SW 1271 (cell line): ENCODE measurements around the gene PTGIR.

Experiments used
- DNase-seq, 2 experiments: peaks; one replicate each; lab custom pipeline; 2025; lab: John Stamatoyannopoulos, UW

Gene PTGIR

DNA sequence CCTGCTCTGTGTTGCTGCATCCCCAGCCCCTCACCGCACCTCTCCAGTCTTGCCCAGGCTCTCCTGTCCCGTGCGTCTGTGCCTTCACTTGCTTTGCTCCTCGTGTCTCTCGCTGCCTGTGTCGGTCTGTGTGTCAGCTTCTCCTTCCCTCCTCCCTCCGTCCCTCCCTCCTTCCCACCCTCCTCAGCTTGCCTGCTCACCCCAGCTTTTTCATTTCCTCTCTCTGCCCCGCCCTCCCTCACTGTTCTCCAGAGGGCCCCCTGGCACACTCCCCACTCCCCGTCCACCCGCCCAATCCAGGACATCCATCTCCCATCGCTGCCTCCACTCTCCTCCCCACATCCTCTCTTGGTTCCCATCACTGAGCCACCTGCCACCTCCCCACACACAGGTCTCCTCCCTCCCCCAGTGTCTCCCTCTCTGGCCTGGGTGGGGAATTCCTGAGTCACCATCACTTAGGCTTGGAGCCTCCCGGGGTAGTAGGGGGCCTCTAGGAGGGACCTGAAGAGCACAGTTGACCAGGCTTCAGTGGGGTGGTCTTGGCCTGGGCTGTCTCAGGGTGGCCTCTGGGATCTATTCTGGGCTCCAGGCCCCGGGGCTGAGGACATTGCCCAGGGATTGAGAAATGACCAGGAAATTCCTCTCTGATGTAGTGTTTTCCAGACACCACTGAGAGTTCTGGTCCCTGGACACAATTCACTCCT lies at the start of gene PTGIR:
PTGIR (minus strand) TSS at position 132 of the 704 bp plus-strand sequence. CDS start 864 bp downstream, outside the sequence.
- DNase-seq: peak in 1 of 2 experiments; percentile 26

DNA sequence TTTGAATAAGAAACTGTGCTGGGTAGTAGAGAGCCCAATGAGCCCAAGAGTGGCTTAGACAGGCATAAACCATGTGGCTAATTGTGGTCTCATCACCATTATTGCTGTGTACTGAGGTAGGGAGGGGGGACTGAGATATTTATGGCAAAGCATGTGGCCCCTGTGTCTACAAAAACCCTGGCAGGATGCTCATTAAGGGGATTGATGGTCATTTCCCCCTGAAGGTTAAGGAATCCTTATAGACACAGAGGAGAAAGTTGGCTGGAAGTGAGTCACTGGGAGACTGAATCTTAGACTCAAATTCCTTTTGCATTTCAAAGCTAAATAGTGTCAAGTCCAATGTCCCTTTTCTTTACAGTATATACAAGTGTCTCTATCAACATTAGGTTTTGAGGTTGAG lies 45.9 kb upstream of the PTGIR start:
- peak in 1 of 2 experiments; percentile 12 for DNase-seq

- no peak for DNase-seq
Measured at GRCh38 chr19:46668662-46669061, 43.8 kb upstream of the PTGIR start.

DNA sequence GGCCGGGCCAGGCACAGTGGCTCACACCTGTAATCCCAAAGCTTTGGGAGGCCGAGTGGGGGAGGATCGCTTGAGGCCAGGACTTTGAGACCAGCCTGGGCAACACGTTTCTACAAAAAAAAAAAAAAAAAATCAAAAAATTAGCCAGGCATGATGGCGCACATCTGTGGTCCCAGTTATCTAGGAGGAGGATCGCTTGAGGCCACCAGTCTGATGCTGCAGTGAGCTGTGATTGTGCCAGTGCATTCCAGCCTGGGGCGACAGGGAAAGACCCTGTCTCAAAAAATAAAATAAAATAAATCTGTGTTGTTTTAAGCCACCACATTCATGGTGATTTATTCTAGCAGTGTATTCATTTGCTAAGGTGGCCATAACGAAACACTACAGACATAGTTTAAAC lies 40.2 kb upstream of the PTGIR start:
- DNase-seq: no peak

DNA sequence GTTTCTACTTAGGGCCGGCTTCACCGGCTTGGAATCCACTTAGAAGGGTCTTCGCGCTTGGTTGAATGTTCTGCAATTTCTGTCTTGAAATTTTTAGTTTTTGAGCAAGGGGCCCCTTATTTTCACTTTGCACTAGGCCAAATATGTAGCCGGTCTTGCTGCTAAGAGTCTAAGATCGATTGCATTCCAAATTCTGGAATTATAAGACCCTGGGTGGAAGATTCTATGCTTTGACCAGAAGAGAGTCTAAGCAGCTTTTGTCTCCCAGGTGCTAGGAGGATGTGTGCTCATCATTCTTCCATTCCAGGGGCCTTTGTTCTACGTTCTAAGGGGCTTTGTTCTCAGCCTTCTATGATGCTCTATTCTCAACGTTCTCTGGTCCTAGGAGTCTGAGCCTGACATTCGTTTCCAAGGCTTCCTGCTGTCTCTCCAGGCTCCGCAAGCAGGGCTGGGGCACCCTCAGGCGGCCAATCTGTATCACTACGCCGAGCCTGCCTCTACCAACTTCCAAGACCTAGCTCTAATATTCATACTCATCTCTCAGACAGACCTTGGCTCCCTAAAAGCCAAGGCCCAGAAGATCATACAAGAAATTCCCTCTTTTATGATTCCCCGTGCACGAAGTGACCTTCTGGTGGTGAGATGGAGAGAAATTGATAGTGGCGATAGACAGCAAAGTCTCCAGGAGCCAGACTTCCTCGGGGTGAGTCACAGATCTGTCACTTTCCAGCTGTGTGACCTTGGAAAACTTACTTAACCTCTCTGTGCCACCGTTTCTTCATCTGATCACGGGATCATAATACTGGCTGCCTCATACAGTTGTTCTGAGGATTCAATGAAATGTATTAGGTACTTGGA lies 37.1 kb upstream of the PTGIR start:
- DNase-seq: peak; percentile 44 to 80

- DNase-seq: peak; percentile 96 to 97
Measured at GRCh38 chr19:46661020-46661731, 36.3 kb upstream of the PTGIR start, which contains the start of gene DACT3. TSS of gene DACT3 (minus strand) at chr19:46661182. CDS start at chr19:46661064, 118 bp downstream.

GRCh38 chr19:46660551-46661019 lies 35.7 kb upstream of the PTGIR start:
- DNase-seq: no peak

GRCh38 chr19:46660008-46660517 lies 35.2 kb upstream of the PTGIR start:
- DNase-seq: no peak

- DNase-seq: no peak
Measured at GRCh38 chr19:46659151-46660007, 34.5 kb upstream of the PTGIR start.

DNA sequence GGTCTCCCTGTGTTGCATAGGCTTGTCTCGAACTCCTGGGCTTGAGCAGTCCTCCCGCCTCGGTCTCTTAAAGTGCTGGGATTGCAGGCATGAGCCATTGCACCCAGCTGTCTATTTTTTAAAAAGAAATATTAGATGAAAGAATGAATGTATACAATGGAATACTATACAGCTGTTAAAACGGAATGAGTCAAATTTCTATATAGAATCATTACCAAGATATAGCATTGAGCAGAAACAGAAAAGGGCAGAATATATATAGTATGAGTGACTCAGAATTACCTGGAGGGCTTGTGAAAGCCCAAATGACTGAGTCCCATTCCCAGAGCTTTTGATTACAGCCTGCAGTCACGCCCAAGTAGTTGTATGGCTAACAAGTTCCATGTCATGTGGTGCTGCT lies 31.7 kb upstream of the PTGIR start:
- DNase-seq: no peak

DNA sequence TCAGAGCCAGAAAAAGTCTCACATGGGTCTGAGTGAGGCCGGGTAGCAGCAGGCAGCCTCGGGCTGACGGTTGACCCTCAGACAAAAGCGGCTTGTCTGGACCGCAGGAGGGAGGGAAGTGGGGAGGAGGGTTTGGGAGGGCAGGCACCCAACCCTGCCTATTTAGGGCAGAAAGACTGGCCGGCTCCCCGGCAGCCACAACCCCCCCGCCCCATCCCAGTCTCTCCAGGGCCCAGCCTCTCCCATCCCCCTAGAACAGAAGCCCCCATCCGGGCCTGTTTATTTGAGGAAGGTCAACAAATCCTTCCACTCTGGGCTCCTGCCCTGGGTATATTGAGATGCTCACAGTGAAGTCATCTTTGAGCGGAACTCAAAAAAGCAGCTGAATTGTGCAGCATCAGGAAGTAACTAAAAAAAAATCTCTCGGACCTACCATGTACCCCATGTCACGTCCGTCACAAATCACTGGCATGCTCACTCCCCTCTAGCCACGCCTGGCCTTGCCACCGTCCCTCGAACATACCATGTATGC lies 29.8 kb upstream of the PTGIR start:
- DNase-seq: no peak

DNA sequence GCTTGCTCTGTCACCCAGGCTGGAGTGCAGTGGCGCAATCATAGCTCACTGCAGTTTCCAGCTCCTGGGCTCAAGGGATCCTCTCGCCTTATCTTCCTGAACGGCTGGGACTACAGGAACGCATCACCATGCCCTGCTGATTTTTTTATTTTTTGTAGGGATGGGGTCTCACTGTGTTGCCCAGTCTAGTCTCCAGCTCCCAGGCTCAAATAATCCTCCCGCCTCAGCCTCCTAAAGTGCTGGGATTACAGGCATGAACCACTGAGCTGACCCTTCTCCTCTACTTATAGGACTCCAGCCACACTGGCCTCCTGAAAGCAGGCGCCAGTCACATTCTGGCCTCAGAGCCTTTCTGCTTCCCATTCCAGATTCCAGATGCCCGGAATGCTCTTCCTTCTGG lies 25.6 kb upstream of the PTGIR start:
- no peak for DNase-seq

- DNase-seq: no peak
Measured at GRCh38 chr19:46648961-46649960, 24.4 kb upstream of the PTGIR start.

GRCh38 chr19:46648060-46648960 lies 23.4 kb upstream of the PTGIR start:
- DNase-seq: no peak

DNA sequence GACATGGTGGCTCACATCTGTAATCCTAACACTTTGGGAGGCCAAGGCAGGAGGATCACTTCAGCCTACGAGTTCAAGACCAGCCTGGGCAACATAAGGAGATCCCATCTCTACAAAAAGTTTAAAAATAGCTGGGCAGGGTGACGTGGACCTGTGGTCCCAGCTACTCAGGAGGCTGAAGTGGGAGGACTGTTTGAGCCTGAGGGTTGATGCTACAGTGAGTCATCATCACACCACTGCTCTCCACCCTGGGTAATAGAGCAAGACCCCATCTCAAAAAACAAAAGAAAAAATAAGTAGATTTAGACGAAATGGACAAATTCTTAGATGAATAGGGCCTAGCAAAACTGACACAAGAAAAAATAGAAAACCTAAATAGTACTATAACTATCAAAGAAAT lies 21.5 kb upstream of the PTGIR start:
- no peak for DNase-seq

GRCh38 chr19:46644720-46645119 lies 19.8 kb upstream of the PTGIR start:
- no peak for DNase-seq

- DNase-seq: no peak
Measured at GRCh38 chr19:46640656-46641055, 15.8 kb upstream of the PTGIR start.

- DNase-seq: no peak
Measured at GRCh38 chr19:46639358-46640182, 14.7 kb upstream of the PTGIR start.
